ENCODE results near the gene ANKRD55.

ANKRD55 gene

DNA sequence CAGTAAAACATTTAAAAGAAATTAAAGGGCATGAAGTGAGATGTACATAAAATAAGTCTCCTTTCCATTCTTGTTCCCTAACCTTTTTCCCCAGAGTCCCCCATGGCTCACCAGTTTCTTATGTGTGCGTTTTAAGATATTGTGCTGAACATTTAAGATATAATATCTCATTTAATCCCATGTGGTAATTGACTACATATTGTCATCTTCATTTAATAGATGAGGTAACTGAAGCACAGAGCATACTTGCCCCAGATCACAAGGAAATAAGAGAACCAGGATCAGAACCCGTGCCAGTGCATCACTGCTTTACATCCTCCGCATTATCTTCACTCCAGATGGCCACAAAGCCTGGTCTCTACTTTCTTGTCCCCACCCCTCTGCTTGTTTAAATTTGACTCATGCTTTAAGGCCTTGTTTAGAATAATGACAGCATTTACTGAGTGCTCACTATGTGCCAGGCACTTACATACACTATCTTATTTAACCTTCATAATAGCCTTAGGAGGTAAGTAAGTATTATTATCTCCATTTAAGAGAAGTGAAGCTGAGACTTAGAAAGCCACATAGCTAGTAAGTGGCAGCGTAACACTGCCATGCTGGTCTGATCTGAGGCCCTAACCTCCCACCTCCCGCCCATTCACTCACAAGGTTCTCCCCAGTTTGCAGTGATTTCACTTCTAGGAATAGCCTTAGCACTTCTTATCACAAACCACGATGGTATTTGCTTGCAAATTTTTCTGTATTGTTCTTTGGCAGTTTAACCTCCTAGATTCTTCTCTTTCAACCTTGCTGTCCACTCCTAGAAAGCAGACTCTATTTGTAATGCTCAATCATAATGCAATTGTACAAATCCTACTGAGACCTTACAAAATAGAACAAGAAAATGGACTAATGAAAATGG is 160.0 kb downstream of the ANKRD55 start:
- no peak for DNase-seq

DNA sequence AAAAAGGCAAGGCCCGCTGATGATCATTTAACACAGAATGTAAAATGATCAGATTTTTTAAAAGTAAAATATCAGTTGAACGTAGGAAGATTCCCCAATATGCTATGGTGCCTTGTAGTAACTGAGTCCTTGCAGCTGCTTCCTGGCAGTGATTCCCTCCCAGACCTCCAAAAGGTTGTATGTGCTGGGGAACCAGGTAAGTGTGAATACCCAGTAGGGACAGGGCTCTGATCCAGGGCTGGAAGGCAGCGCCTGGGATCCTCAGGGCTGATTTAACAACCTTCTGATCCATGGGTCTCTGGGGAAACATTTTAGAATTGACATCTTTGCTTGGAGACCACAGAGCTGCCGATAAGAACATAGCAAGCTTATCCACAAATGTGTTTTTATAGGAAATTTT is 161.7 kb downstream of the ANKRD55 start:
- no peak for DNase-seq

GRCh38 chr5:56070851-56071465 is 162.2 kb downstream of the ANKRD55 start:
- no peak for DNase-seq

- no peak for DNase-seq
These were observed 163.4 kb downstream of the ANKRD55 start for GRCh38 chr5:56069652-56070226.

DNA sequence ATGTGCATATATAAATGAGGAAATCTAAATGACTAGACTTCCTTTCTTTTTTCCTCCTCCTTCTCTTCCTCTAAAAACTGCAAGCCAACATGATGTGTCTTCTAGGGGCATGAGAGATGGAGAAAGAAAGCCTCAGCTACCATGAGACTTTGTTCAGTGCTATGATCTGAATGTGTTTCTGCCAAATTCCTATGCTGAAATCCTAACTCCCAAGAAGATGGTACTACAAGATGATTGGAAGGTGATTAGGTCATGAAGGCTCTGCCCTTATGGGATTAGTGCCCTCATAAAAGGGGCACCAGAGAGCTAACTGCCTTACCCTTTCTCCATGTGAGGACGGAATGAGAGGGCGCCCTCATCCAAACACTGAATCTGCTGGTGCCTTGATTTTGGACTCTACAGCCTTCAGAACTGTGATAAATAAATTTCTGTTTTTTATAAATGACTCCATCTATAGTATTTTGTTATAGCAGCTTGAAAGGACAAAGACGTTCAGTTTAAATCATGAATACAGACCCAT is 166.1 kb downstream of the ANKRD55 start:
- no peak for DNase-seq

- no peak for DNase-seq
These were observed 168.1 kb downstream of the ANKRD55 start for GRCh38 chr5:56064984-56065383.

DNA sequence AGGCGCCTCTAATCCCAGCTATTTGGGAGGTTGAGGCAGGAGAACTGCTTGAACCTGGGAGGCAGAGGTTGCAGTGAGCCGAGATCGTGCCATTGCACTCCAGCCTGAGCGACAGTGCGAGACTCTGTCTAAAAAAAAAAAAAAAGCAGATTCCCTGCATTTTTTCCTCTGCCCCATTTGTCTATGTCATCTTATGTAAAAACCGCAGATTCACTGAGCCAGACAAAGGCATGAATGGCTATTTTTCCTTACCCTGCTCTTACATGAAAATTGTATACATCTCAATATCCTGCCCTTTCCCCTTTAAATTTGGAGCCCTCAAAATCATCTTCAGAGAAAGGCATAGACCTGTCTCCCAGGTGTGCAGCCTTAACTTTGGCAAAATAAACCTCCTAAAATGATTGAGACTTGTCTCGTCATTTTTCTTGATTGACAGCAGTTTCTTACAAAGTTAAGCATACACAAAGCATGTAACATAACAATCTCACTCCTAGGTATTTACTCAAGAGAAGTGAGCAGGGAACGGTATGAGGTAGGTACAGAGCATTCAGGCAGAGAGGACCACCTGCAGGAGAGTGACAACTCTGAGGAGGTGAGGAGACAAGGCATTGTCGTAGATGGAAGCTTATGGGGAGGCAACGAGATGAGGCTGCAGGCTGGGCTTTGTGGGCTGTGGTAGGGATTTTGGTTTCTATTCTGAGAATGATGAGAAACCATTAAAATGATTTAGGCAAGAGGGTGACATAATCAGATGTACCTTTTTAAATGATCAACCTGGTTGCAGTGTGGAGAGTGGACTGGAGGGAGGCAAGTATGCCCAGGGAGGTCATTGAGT is 172.6 kb downstream of the ANKRD55 start:
- no peak for DNase-seq

DNA sequence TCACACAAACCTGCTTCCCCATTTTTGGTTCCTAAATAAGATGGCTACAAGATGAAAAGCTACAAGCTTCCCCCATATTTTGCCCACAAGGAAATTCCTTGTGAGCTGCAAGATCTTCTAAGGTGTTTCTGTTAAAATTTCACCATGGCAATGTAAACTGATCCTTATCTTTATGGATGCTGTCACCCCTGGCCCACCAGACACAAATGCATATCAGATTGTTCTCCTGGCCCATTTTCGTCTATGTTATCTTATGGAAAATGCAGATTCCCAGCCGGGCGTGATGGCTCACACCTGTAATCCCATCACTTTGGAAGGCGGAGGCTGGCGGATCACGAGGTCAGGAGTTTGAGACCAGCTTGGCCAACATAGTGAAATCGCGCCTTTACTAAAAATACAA is 173.3 kb downstream of the ANKRD55 start:
- no peak for DNase-seq

- DNase-seq: no peak
These were observed 176.3 kb downstream of the ANKRD55 start for GRCh38 chr5:56056875-56057274.

DNA sequence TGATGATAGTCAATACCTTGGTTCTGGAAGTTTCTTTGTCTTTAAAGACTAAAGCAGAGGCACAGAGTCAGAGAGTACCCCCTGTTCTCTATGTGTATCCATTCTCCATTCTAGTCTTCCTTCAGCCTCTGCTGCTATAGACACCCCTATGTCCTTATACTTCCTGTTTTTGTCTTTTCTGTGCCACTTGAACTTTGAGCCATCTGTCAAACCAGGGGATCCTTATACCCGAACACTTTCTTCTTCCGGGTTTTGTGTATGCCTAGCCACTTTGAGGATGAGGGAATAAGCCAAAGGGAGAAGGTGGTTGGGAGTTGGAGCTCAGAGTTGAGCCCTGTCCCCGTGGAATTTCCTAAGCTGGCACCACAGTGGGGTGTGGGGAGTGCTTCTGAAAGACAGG is 177.3 kb downstream of the ANKRD55 start:
- no peak for DNase-seq

DNA sequence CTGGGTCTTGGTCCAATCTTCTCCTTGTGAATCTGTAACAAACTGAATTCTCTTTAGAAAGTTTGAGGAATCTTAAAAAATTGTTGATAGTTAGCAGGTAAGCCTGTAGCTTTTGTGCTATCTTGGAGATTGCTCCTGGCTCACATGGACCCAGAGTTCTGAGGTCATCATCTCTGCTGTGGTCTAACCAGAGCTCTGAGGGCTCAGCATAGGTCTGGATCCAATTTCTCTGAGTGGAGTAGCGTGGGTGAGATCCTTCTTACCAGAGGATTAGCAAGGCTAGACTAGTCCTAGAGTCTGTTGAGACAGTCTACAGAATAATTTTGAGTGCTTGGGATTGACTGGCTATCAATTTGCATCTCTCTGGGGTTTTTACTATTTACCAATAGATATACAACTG is 177.8 kb downstream of the ANKRD55 start:
- no peak for DNase-seq

DNA sequence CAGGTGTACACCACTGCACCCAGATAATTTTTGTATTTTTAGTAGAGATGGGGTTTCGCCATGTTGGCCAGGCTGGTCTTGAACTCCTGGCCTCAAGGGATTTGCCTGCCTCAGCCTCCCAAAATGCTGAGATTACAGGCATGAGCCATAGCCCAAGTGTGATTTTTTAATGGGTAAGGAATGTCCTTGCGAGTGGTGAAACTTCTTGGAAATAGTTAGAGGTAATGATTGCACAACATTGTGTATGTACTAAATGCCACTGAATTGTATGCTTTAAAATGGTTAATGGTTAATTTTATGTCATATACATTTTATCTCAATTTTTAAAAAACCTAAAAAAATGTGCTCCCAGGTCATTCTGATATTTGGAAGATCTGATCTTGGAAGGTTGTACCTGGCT is 178.5 kb downstream of the ANKRD55 start:
- DNase-seq: no peak

DNA sequence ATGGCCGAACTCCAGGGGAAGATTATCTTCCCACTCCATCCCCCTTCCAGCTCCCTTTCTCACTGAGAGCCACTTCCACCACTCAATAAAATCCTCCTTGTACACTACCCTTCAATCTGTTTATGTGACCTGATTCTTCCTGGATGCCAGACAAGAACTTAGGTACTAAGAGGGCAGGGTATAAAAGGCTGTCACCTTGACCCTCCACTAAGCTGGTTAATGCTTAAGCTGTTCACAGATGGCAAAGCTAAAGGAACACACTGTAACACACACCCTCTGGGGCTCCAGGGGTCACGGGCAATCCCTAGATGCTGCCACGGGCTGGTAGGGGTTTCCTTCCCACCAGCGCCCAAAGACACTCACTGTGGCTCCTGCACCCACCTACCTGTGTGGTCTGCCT is 179.8 kb downstream of the ANKRD55 start:
- DNase-seq: no peak

DNA sequence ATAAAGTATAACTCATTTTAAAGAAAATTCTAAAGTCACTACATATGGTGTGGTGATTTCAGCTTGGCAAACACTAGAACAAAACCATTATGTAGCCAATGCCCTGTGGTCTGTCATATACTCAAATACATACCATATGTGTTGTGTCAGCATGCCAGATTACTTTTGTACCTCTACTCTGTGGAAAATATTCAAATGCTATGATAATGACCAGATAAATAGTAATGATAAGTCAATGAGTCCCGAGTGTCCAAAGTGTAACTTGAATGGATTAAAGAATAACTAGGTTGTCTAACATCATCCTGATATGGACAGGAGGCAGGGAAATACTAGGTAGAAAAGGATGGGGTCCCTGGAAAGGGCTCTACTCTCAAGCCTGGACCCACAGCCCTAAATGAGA is 180.4 kb downstream of the ANKRD55 start:
- no peak for DNase-seq

- no peak for DNase-seq
These were observed 182.4 kb downstream of the ANKRD55 start for GRCh38 chr5:56050551-56051255.
